H9 (cell line): Measurements from ENCODE around the gene E4F1. TPM values are rescaled to one million over a fixed set of nuclear protein-coding genes. Genes with fewer than 3 reads are reported as not detected.

Experiments used
- DNase-seq: peaks from one replicate; pipeline ENCODE4 v3.0.0-alpha.2; 2017
- H2AFZ ChIP-seq: one replicate; pipeline ENCODE4 v1.6.1; 2013; ENCODE audit warnings: mild to moderate bottlenecking, low read length, control low read depth, moderate library complexity
- H2AK5ac ChIP-seq: 2 replicates; pipeline ENCODE4 v1.6.1; 2013; ENCODE audit warnings: low read length, control low read depth, mixed read lengths; ENCODE audit not compliant: insufficient read length
- H2BK120ac ChIP-seq: one replicate; pipeline ENCODE4 v1.6.1; 2013; ENCODE audit warnings: low read depth, mild to moderate bottlenecking, low read length, control low read depth, inconsistent platforms; ENCODE audit not compliant: poor library complexity, severe bottlenecking
- H2BK12ac ChIP-seq: 2 replicates; pipeline ENCODE4 v1.6.1; 2013; ENCODE audit warnings: low read length, control low read depth, mixed read lengths, low read depth; ENCODE audit not compliant: insufficient read length
- H2BK15ac ChIP-seq: 2 replicates; pipeline ENCODE4 v1.6.1; 2013; ENCODE audit warnings: low read depth, low read length, control low read depth
- H2BK20ac ChIP-seq: one replicate; pipeline ENCODE4 v1.6.1; 2013; ENCODE audit warnings: low read depth, mild to moderate bottlenecking, low read length, control low read depth, inconsistent platforms; ENCODE audit not compliant: poor library complexity, severe bottlenecking
- H2BK5ac ChIP-seq: 2 replicates; pipeline ENCODE4 v1.6.1; 2013; ENCODE audit warnings: low read length, control low read depth, mixed read lengths; ENCODE audit not compliant: insufficient read length
- H3K14ac ChIP-seq: 2 replicates; pipeline ENCODE4 v1.6.1; 2013; ENCODE audit warnings: low read length, control low read depth; ENCODE audit not compliant: insufficient read depth
- H3K18ac ChIP-seq: 2 replicates; pipeline ENCODE4 v1.6.1; 2013; ENCODE audit warnings: low read depth, mild to moderate bottlenecking, mixed read lengths, low read length, control low read depth; ENCODE audit not compliant: insufficient read length
- H3K23ac ChIP-seq: 2 replicates; pipeline ENCODE4 v1.6.1; 2013; ENCODE audit warnings: low read length, control low read depth, mixed read lengths, low read depth; ENCODE audit not compliant: insufficient read length
- H3K23me2 ChIP-seq: 2 replicates; pipeline ENCODE4 v1.6.1; 2013; ENCODE audit warnings: low read depth, mild to moderate bottlenecking, mixed read lengths, low read length, control low read depth; ENCODE audit not compliant: insufficient read length, poor library complexity, severe bottlenecking
- H3K27ac ChIP-seq: 2 replicates; pipeline ENCODE4 v1.5.1; 2013; ENCODE audit warnings: low read length, control low read depth, mixed read lengths, low read depth; ENCODE audit not compliant: insufficient read length
- H3K27me3 ChIP-seq: 2 replicates; pipeline ENCODE4 v1.6.1; 2013; ENCODE audit warnings: low read length, control low read depth, inconsistent platforms; ENCODE audit not compliant: insufficient read depth
- H3K4ac ChIP-seq: 2 replicates; pipeline ENCODE4 v1.6.1; 2013; ENCODE audit warnings: low read depth, mild to moderate bottlenecking, control low read depth, inconsistent platforms, low read length, moderate library complexity
- H3K4me1 ChIP-seq: 2 replicates; pipeline ENCODE4 v1.6.1; 2013; ENCODE audit warnings: low read length, control low read depth, inconsistent platforms; ENCODE audit not compliant: insufficient read depth
- H3K4me2 ChIP-seq: 2 replicates; pipeline ENCODE4 v1.6.1; 2013; ENCODE audit warnings: low read length, control low read depth, mixed read lengths; ENCODE audit not compliant: insufficient read length, insufficient read depth
- H3K56ac ChIP-seq: 2 replicates; pipeline ENCODE4 v1.6.1; 2013; ENCODE audit warnings: low read depth, mild to moderate bottlenecking, mixed read lengths, low read length, control low read depth; ENCODE audit not compliant: insufficient read length
- H3K79me1 ChIP-seq: 2 replicates; pipeline ENCODE4 v1.6.1; 2013; ENCODE audit warnings: low read depth, mild to moderate bottlenecking, moderate library complexity, low read length, control low read depth, inconsistent platforms; ENCODE audit not compliant: insufficient read depth, poor library complexity, severe bottlenecking
- H3K79me2 ChIP-seq: 2 replicates; pipeline ENCODE4 v1.6.1; 2013; ENCODE audit warnings: low read length, control low read depth, inconsistent platforms; ENCODE audit not compliant: insufficient read depth
- H3K9ac ChIP-seq: 2 replicates; pipeline ENCODE4 v1.6.1; 2013; ENCODE audit warnings: low read length, control low read depth, mixed read lengths; ENCODE audit not compliant: insufficient read length; ENCODE audit errors: extremely low read depth
- H3K9me3 ChIP-seq: one replicate; pipeline ENCODE4 v1.6.1; 2013; ENCODE audit warnings: low read depth, low read length, inconsistent platforms; ENCODE audit not compliant: control insufficient read depth
- H3T11ph ChIP-seq: one replicate; pipeline ENCODE4 v1.6.1; 2013; ENCODE audit warnings: mild to moderate bottlenecking, low read length, control low read depth, inconsistent platforms
- H4K20me1 ChIP-seq: one replicate; pipeline ENCODE4 v1.6.1; 2013; ENCODE audit not compliant: control insufficient read depth, insufficient read length, insufficient read depth
- H4K5ac ChIP-seq: 2 replicates; pipeline ENCODE4 v1.6.1; 2013; ENCODE audit warnings: low read depth, mild to moderate bottlenecking, mixed read lengths, low read length, control low read depth; ENCODE audit not compliant: insufficient read length
- H4K8ac ChIP-seq: replicated peaks from 2 replicates; pipeline ENCODE4 v1.6.1; 2013; ENCODE audit warnings: low read length, control low read depth, mixed read lengths, low read depth; ENCODE audit not compliant: insufficient read length
- H4K91ac ChIP-seq: 2 replicates; pipeline ENCODE4 v1.6.1; 2013; ENCODE audit warnings: low read depth, mild to moderate bottlenecking, moderate library complexity, mixed read lengths, low read length, control low read depth; ENCODE audit not compliant: insufficient read length
- H3K27ac Mint-ChIP-seq, 3 experiments: 2 replicates in 2 of 3; 3 replicates in 1 of 3; pipeline ENCODE4 v1.8.0; 2020 to 2021; ENCODE audit warnings: mixed read lengths in 3 of 3, mild to moderate bottlenecking in 1 of 3, moderate library complexity in 1 of 3
- H3K27me3 Mint-ChIP-seq: 2 replicates; pipeline ENCODE4 v1.8.0; 2021; ENCODE audit warnings: low read depth, mild to moderate bottlenecking, moderate library complexity, mixed read lengths
- H3K36me3 Mint-ChIP-seq, 3 experiments: 2 replicates in 2 of 3; 3 replicates in 1 of 3; pipeline ENCODE4 v1.8.0; 2020 to 2021; ENCODE audit warnings: low read depth in 3 of 3, mixed read lengths in 3 of 3; ENCODE audit not compliant: insufficient read depth in 1 of 3
- H3K4me1 Mint-ChIP-seq, 2 experiments: 2 replicates each; pipeline ENCODE4 v1.8.0; 2020; ENCODE audit warnings: mixed read lengths in 2 of 2
- H3K4me3 Mint-ChIP-seq, 2 experiments: 2 replicates in 1 of 2; 3 replicates in 1 of 2; pipeline ENCODE4 v1.8.0; 2020 to 2021; ENCODE audit warnings: mild to moderate bottlenecking in 2 of 2, mixed read lengths in 2 of 2, moderate library complexity in 1 of 2
- H3K9me3 Mint-ChIP-seq, 2 experiments: 2 replicates in 1 of 2; 3 replicates in 1 of 2; pipeline ENCODE4 v1.8.0; 2020; ENCODE audit warnings: mild to moderate bottlenecking in 2 of 2, mixed read lengths in 2 of 2, moderate library complexity in 1 of 2
- WGBS: extraction: QIAGEN DNeasy Blood & Tissue Kit; methylation state at CpG from one replicate; pipeline ENCODE4 v1.1.7; 2013; ENCODE audit warnings: missing lambda C conversion rate, low lambda C conversion rate, mixed read lengths; ENCODE audit not compliant: insufficient read length; ENCODE audit errors: extremely low coverage; 5-methylcytosine and 5-hydroxymethylcytosine counted together
- total RNA-seq: library from RNA; stranded (reverse); gene quantifications from 2 replicates; pipeline ENCODE4 v1.2.1, GENCODE V29; 2021
- TF ChIP-seq, protein P1 (sequence below): fragments of 200-600 bp; sonication (generic); conservative IDR thresholded peaks from 3 replicates; pipeline ENCODE4 v1.8.0; 2021; ENCODE audit warnings: antibody characterized with exemption, mild to moderate bottlenecking

E4F1 gene
- total RNA-seq, 1 experiment from 2014 or later = 35.9 TPM

- DNase-seq = no peak
- Histone ChIP-seq H3K9ac (no peak overlapping the region), H2BK120ac (no peak overlapping the region), H3K79me2 (peaks cover 5% of the 10 kb centered on the region; the same call in 1 of the 2 replicates), H4K20me1 (no peaks in the 10 kb centered on the region), H3K4me2 (no peak overlapping the region), H3K56ac (no peak overlapping the region), H4K91ac (no peak overlapping the region), H2BK5ac (no peak overlapping the region), H3K9me3 (no peaks in the 10 kb centered on the region), H3K23ac (no peak overlapping the region), H2BK15ac (no peak overlapping the region), H2AK5ac (no peak overlapping the region), H3K14ac (no peak overlapping the region), H3K4me1 (no peaks in the 10 kb centered on the region; the same call in 1 of the 2 replicates), H3K27ac (no peak overlapping the region), H3K27me3 (no peaks in the 10 kb centered on the region), H2AFZ (no peak overlapping the region), H3K23me2 (peaks cover 18% of the 10 kb centered on the region), H3K18ac (no peak overlapping the region), H2BK12ac (no peak overlapping the region), H4K5ac (no peak overlapping the region), H3T11ph (no peak overlapping the region), H2BK20ac (no peak overlapping the region), H3K79me1 (peaks cover 6% of the 10 kb centered on the region), H3K4ac (no peak overlapping the region), H4K8ac (no peak overlapping the region)
- peaks cover 4% of the 10 kb centered on the region for H3K27me3 Mint-ChIP-seq
- no peak overlapping the region for H3K27ac Mint-ChIP-seq
- H3K36me3 Mint-ChIP-seq = peaks cover 17 to 48% (median 46%) of the 10 kb centered on the region in 3 experiments; a peak in 6 of 7 replicates
- H3K4me1 Mint-ChIP-seq = peaks cover 19 to 24% of the 10 kb centered on the region in 2 experiments
- peak overlapping the region in 1 of 2 experiments; percentile 29; a peak in 1 of 5 replicates for H3K4me3 Mint-ChIP-seq
- TF ChIP-seq, protein P1, sequence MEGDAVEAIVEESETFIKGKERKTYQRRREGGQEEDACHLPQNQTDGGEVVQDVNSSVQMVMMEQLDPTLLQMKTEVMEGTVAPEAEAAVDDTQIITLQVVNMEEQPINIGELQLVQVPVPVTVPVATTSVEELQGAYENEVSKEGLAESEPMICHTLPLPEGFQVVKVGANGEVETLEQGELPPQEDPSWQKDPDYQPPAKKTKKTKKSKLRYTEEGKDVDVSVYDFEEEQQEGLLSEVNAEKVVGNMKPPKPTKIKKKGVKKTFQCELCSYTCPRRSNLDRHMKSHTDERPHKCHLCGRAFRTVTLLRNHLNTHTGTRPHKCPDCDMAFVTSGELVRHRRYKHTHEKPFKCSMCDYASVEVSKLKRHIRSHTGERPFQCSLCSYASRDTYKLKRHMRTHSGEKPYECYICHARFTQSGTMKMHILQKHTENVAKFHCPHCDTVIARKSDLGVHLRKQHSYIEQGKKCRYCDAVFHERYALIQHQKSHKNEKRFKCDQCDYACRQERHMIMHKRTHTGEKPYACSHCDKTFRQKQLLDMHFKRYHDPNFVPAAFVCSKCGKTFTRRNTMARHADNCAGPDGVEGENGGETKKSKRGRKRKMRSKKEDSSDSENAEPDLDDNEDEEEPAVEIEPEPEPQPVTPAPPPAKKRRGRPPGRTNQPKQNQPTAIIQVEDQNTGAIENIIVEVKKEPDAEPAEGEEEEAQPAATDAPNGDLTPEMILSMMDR = no peak
- no CpG with 5 or more reads among the region's 9 CpGs for WGBS
- H3K9me3 Mint-ChIP-seq = peaks cover 0 to 4% of the 10 kb centered on the region in 2 experiments; a peak in 1 of 5 replicates
These were observed 14.6 kb upstream of the E4F1 start for GRCh38 chr16:2208772-2209171.
